Mucosa of stomach (tissue), 1 donor: Measurements from ENCODE around the gene DOLPP1.

Experiments
- H3K27me3 ChIP-seq: one replicate; pipeline ENCODE4 v1.7.0; 2013; ENCODE audit warnings: mild to moderate bottlenecking, low read length; ENCODE audit not compliant: control insufficient read depth, insufficient read depth
- H3K36me3 ChIP-seq: one replicate; pipeline ENCODE4 v1.7.0; 2013; ENCODE audit warnings: low read length; ENCODE audit not compliant: control insufficient read depth, insufficient read depth
- H3K4me1 ChIP-seq: one replicate; pipeline ENCODE4 v1.7.0; 2013; ENCODE audit warnings: mild to moderate bottlenecking, low read length; ENCODE audit not compliant: control insufficient read depth, insufficient read depth
- H3K4me3 ChIP-seq: one replicate; pipeline ENCODE4 v1.7.0; 2013; ENCODE audit warnings: low read length
- H3K9ac ChIP-seq: one replicate; pipeline ENCODE4 v1.7.0; 2013; ENCODE audit warnings: mild to moderate bottlenecking, low read length, moderate library complexity
- H3K9me3 ChIP-seq: one replicate; pipeline ENCODE4 v1.7.0; 2013; ENCODE audit warnings: mild to moderate bottlenecking, low read length, moderate library complexity; ENCODE audit not compliant: control insufficient read depth
- donor health status: Pancreatic carcinoma.

DOLPP1 gene

GRCh38 chr9:129101279-129101678, 20.4 kb downstream of the DOLPP1 start:
- no peak overlapping the region for H3K9ac ChIP-seq

GRCh38 chr9:129102095-129102525, 21.2 kb downstream of the DOLPP1 start:
- Histone ChIP-seq H3K9me3 (no peaks in the 10 kb centered on the region), H3K9ac (no peak overlapping the region), H3K4me1 (peaks cover 14% of the 10 kb centered on the region), H3K27me3 (no peaks in the 10 kb centered on the region), H3K4me3 (no peak overlapping the region), H3K36me3 (no peaks in the 10 kb centered on the region)

More at GRCh38 chr9:129101279-129101678, 20.4 kb downstream of the DOLPP1 start:
- Histone ChIP-seq H3K27me3 (no peaks in the 10 kb centered on the region), H3K9me3 (no peaks in the 10 kb centered on the region), H3K36me3 (no peaks in the 10 kb centered on the region), H3K4me3 (no peak overlapping the region), H3K4me1 (peaks cover 14% of the 10 kb centered on the region)

DNA sequence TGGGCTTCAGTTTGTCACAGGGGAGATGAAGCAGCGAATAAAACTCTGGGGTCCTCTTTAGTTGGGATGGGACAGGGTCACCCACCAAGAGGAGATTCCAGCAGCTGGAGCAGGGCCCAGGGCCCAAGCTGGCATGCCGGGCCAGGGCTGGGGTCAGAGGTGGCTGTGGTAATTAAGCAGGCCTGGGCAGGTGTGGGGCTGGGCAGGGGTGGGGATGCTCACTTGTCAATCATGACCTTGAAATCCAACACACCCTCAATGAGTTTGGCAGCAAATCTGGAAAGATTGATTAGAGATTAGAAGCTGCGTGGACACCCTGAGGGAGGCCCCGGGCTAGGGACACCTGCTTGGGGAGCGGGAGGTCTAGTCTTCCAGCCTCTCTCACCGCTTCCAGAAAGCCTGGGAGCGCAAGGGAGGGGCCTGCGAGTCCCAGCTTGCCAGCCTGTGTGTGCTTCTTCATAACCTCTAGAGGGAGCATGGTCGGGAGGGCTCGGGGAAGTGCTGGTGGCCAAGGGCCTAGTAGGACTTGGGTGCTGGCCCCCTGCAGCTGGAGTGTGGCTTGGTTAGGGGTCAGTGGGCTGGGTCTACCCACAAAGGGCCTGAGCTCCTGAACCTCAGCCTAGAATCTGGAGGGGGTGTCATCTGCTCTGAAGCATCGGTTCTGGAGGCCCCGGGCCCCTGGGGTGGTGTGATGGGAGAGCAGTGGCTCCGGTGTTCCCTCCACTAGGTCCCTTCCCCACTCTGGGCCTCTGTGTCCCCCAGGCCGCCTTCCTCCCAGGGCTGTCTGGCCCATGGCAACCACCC, 22.1 kb downstream of the DOLPP1 start:
- H3K4me3 ChIP-seq = no peak overlapping the region
- no peak overlapping the region for H3K9ac ChIP-seq
- no peaks in the 10 kb centered on the region for H3K27me3 ChIP-seq
- H3K36me3 ChIP-seq = no peaks in the 10 kb centered on the region
- peaks cover 14% of the 10 kb centered on the region for H3K4me1 ChIP-seq
- no peaks in the 10 kb centered on the region for H3K9me3 ChIP-seq

- H3K9me3 ChIP-seq = no peaks in the 10 kb centered on the region
- peaks cover 19% of the 10 kb centered on the region for H3K4me1 ChIP-seq
- no peaks in the 10 kb centered on the region for H3K27me3 ChIP-seq
- no peak overlapping the region for H3K4me3 ChIP-seq
- H3K36me3 ChIP-seq = no peaks in the 10 kb centered on the region
- no peak overlapping the region for H3K9ac ChIP-seq
Measured at GRCh38 chr9:129103595-129103965, 22.7 kb downstream of the DOLPP1 start.

- H3K36me3 ChIP-seq = no peaks in the 10 kb centered on the region
- H3K27me3 ChIP-seq = no peaks in the 10 kb centered on the region
- H3K9ac ChIP-seq = no peak overlapping the region
- H3K9me3 ChIP-seq = no peaks in the 10 kb centered on the region
- H3K4me1 ChIP-seq = peaks cover 24% of the 10 kb centered on the region
- H3K4me3 ChIP-seq = no peak overlapping the region
Measured at GRCh38 chr9:129104051-129104450, 23.1 kb downstream of the DOLPP1 start.

- no peak overlapping the region for H3K9ac ChIP-seq
- H3K4me3 ChIP-seq = no peak overlapping the region
- peaks cover 36% of the 10 kb centered on the region for H3K4me1 ChIP-seq
Measured at GRCh38 chr9:129105857-129106694, 25.2 kb downstream of the DOLPP1 start.

GRCh38 chr9:129107651-129108050, 26.7 kb downstream of the DOLPP1 start:
- no peaks in the 10 kb centered on the region for H3K9me3 ChIP-seq
- no peaks in the 10 kb centered on the region for H3K36me3 ChIP-seq
- H3K4me3 ChIP-seq = no peak overlapping the region
- H3K4me1 ChIP-seq = peaks cover 34% of the 10 kb centered on the region
- H3K27me3 ChIP-seq = no peaks in the 10 kb centered on the region
- no peak overlapping the region for H3K9ac ChIP-seq

More at GRCh38 chr9:129105857-129106694, 25.2 kb downstream of the DOLPP1 start:
- Histone ChIP-seq H3K36me3 (no peaks in the 10 kb centered on the region), H3K9me3 (no peaks in the 10 kb centered on the region), H3K27me3 (no peaks in the 10 kb centered on the region)

GRCh38 chr9:129108083-129108804, 27.3 kb downstream of the DOLPP1 start:
- Histone ChIP-seq H3K4me1 (peaks cover 29% of the 10 kb centered on the region), H3K4me3 (no peak overlapping the region), H3K9me3 (no peaks in the 10 kb centered on the region), H3K27me3 (no peaks in the 10 kb centered on the region), H3K36me3 (no peaks in the 10 kb centered on the region), H3K9ac (no peak overlapping the region)

GRCh38 chr9:129108805-129109536, 28.1 kb downstream of the DOLPP1 start:
- no peak overlapping the region for H3K9ac ChIP-seq
- H3K36me3 ChIP-seq = no peaks in the 10 kb centered on the region
- peaks cover 22% of the 10 kb centered on the region for H3K4me1 ChIP-seq
- H3K4me3 ChIP-seq = no peak overlapping the region
- no peaks in the 10 kb centered on the region for H3K27me3 ChIP-seq
- no peaks in the 10 kb centered on the region for H3K9me3 ChIP-seq

DNA sequence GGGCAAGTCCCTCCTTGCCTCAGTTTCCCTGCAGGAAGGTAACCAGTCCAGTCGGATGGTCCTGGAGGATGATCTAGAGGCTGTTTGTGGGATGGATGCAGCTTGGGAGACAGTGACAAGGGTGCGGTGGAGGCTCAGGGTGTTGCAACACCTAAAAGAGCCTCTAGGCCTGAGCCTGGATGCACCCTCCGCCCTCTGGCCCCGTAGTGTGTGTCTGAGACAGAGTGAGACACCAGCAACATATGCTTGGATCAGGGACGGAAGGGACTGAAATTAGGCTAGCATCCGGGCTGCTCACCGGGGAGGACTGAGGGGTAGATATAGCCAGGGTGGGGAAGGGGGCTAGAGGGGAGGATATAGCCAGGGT, 28.6 kb downstream of the DOLPP1 start:
- Histone ChIP-seq H3K4me3 (no peak overlapping the region), H3K27me3 (no peaks in the 10 kb centered on the region), H3K9ac (no peak overlapping the region), H3K9me3 (no peaks in the 10 kb centered on the region), H3K36me3 (no peaks in the 10 kb centered on the region), H3K4me1 (peaks cover 23% of the 10 kb centered on the region)

DNA sequence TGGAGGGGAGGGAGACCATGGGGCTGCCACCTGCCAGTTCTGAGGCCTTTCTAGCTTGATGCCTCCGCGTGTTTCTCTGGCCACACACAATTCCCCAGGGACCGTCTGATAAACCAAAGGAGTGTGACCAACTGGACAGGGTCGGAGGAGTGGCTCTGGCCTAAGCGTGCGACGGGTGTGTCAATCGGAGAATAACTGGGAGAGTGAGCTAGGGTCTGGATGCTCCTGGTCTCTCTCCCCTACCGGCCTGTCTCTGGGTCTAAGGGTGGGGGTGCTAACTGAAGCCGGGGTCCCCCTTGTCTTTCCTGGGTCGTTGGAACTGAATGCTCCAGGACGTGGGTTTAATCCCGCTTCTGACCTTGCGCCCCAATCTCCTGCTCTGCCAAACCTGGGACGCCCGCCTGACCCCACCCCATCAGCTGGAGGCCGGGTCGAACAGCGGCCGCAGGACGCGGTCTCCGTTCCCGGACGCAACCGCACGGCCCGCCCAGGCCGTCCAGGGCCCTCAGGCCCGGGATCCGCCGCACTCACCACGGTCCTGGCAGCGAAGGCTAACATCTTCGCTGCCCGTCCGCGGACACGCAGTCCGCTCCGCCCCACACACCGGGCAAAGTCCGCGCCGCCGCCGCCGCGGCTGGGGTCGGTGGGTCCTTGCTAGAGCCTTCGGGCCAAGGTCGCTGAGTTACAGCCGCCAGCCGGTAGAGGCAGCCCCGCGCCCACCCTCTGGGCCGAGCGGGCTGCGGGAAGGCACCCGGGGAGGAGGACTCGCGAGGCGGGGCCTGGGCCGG, 29.2 kb downstream of the DOLPP1 start:
- H3K4me3 ChIP-seq = peak overlapping the region; percentile 41
- H3K4me1 ChIP-seq = peaks cover 30% of the 10 kb centered on the region
- no peaks in the 10 kb centered on the region for H3K9me3 ChIP-seq

More for the DNA sequence above, 29.2 kb downstream of the DOLPP1 start:
- Histone ChIP-seq H3K36me3 (no peaks in the 10 kb centered on the region), H3K9ac (peak overlapping the region; percentile 71), H3K27me3 (no peaks in the 10 kb centered on the region)
